ENCODE data around the gene VRK1.

DNA sequence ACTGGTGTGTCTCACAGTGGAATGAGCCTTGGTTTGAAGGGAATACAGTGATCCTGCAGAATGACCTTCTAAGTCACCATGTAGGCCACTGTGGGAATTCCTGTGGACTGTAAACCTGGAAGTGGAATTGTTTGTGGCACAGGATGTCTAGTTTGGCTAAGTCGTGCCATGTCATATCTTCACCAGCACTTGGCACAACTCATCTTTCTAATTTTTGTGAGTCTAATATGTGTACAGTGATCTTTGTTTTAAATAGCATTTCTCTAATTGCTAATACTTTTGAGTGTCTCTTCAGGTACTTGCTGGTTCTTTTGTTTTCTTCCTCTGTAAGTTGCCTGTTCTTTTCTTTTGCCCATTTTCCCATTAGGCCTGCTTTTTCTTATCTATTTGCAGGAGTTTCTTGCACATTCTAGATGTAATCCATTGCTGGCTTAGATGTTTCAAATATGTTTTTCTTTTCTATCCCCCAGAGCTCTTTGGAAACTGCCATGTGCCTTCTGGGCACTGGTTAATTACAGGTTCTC, 112.7 kb downstream of the VRK1 start:
- TF ChIP-seq ZNF565 (CRISPR knock-in tag; conservative IDR thresholded peaks at IDR 0.05; ENCODE audit: low read depth) (no peak), ZNF8 (CRISPR knock-in tag; IDR thresholded peaks at IDR 0.05) (no peak), CSDC2 (CRISPR knock-in tag; IDR thresholded peaks at IDR 0.05) (no peak), ZFP30 (CRISPR knock-in tag; IDR thresholded peaks at IDR 0.05) (no peak), PATZ1 (CRISPR knock-in tag; IDR thresholded peaks at IDR 0.05; ENCODE audit: borderline replicate concordance) (no peak), GLIS3 (CRISPR knock-in tag; IDR thresholded peaks at IDR 0.05) (no peak)

All from SK-N-SH treated with all-trans-retinoic acid at 6 μM for 48 hours (cell line).